HepG2 (cell line): ENCODE data around the gene LGALS3. TPM values are rescaled to one million over a fixed set of nuclear protein-coding genes. Genes with fewer than 3 reads are reported as not detected.
A peak's percentile ranks its signal among the peaks of the same experiment; 100 is the strongest.

Experiments
- ATAC-seq: fragments of 200-7000 bp; cut with Tn5 transposase; 3 replicates; pipeline ENCODE4 v1.9.1; 2020; ENCODE audit warnings: mild to moderate bottlenecking, moderate library complexity
- BruUV-seq: library from RNA; stranded (reverse); fragments of 400-500 nt; replicated peaks from 2 replicates; lab custom pipeline; 2021; lab: Mats Ljungman, UMichigan
- CTCF ChIA-PET: fragments of 300-600 bp; formaldehyde crosslinking; extraction: SDS; loops from one replicate; lab custom pipeline; 2021; ENCODE audit warnings: low total read pairs, inconsistent platforms, low intra/inter-chr PET ratio; lab: Yijun Ruan, JAX
- POLR2A ChIA-PET: fragments of 350-600 bp; sonication (Branson Sonifier 250); formaldehyde crosslinking; loops from one replicate; lab custom pipeline; 2020; ENCODE audit warnings: antibody characterized with exemption, inconsistent platforms; lab: Yijun Ruan, JAX
- DNase-seq: peaks from one replicate; pipeline ENCODE4 v3.0.0-alpha.2; 2015; ENCODE audit warnings: low spot score
- FAIRE-seq: peaks from 3 replicates; lab custom pipeline; 2011; peaks lifted over from hg19 to GRCh38; lab: Jason Lieb, UNC
- H2AFZ ChIP-seq: one replicate; pipeline ENCODE4 v1.6.1; 2011; ENCODE audit warnings: low read length, inconsistent platforms
- H3K27ac ChIP-seq: fragments of 300-600 bp; 3 replicates; pipeline ENCODE4 v1.8.0; 2011; ENCODE audit warnings: mixed run types, mild to moderate bottlenecking, mixed read lengths, low read length, inconsistent platforms; ENCODE audit not compliant: insufficient read depth; ENCODE audit errors: extremely low read length
- H3K27me3 ChIP-seq, 2 experiments: fragments of 200-600 bp in 1 of 2; 2 replicates in 1 of 2; 3 replicates in 1 of 2; pipeline versions ENCODE4 v1.6.0 to v1.8.0; 2011; ENCODE audit warnings: low read length in 2 of 2, mild to moderate bottlenecking in 2 of 2, moderate library complexity in 2 of 2, inconsistent platforms in 1 of 2; ENCODE audit not compliant: insufficient read depth in 2 of 2, control insufficient read depth in 1 of 2
- H3K36me3 ChIP-seq, 2 experiments: fragments of 200-600 bp in 1 of 2; replicated peaks in 1 of 2; 2 replicates in 1 of 2; 3 replicates in 1 of 2; pipeline versions ENCODE4 v1.5.1 to v1.8.0; 2011; ENCODE audit warnings: low read length in 2 of 2, inconsistent platforms in 1 of 2; ENCODE audit not compliant: insufficient read depth in 2 of 2, control insufficient read depth in 1 of 2
- H3K4me1 ChIP-seq: 2 replicates; pipeline ENCODE4 v1.5.1; 2012; ENCODE audit warnings: low read length, inconsistent platforms; ENCODE audit not compliant: insufficient read depth
- H3K4me2 ChIP-seq: 2 replicates; pipeline ENCODE4 v1.6.0; 2011; ENCODE audit warnings: low read depth, low read length, inconsistent platforms
- H3K4me3 ChIP-seq, 3 experiments: fragments of 200-600 bp in 1 of 3; sonication (generic), shearing (Covaris generic) in 1 of 3; replicated peaks in 1 of 3; 2 replicates each; pipeline ENCODE4 v1.5.1; 2011 to 2016; ENCODE audit warnings: low read length in 3 of 3, inconsistent platforms in 2 of 3, low read depth in 2 of 3, mild to moderate bottlenecking in 2 of 3, control low read depth in 1 of 3, mixed read lengths in 1 of 3; ENCODE audit not compliant: insufficient read depth in 1 of 3
- H3K79me2 ChIP-seq: one replicate; pipeline ENCODE4 v1.6.1; 2011; ENCODE audit warnings: low read length, inconsistent platforms; ENCODE audit not compliant: insufficient read depth
- H3K9ac ChIP-seq: 2 replicates; pipeline ENCODE4 v1.6.0; 2011; ENCODE audit warnings: mild to moderate bottlenecking, low read depth, low read length, inconsistent platforms; ENCODE audit not compliant: insufficient read depth
- H3K9me3 ChIP-seq: 2 replicates; pipeline ENCODE4 v1.5.1; 2012; ENCODE audit warnings: mild to moderate bottlenecking, low read length
- H4K20me1 ChIP-seq: 2 replicates; pipeline ENCODE4 v1.6.0; 2011; ENCODE audit warnings: inconsistent platforms, mild to moderate bottlenecking, low read length, moderate library complexity; ENCODE audit not compliant: insufficient read depth
- FOXP1 ChIP-seq, 2 experiments: fragments of 450-650 bp in 1 of 2; IDR thresholded peaks; 2 replicates each; pipeline ENCODE4 v1.6.1; 2017 to 2018; ENCODE audit warnings: antibody characterized with exemption in 1 of 2
- HMGA1 ChIP-seq: sonication (generic); formaldehyde crosslinking; conservative IDR thresholded peaks from 2 replicates; pipeline ENCODE4 v1.4.0; 2020; ENCODE audit warnings: missing genetic modification reagents
- IKZF1 ChIP-seq: fragments of 450-650 bp; IDR thresholded peaks from 2 replicates; pipeline ENCODE4 v1.7.1; 2016
- KLF15 ChIP-seq: sonication (generic); formaldehyde crosslinking; IDR thresholded peaks from 2 replicates; pipeline ENCODE4 v1.8.1; 2023; ENCODE audit warnings: borderline replicate concordance, mild to moderate bottlenecking, inconsistent platforms, missing genetic modification reagents, mixed read lengths
- MZF1 ChIP-seq: sonication (generic); formaldehyde crosslinking; IDR thresholded peaks from 2 replicates; pipeline ENCODE4 v1.8.1; 2023; ENCODE audit warnings: mild to moderate bottlenecking, missing genetic modification reagents, borderline replicate concordance
- NKX3-1 ChIP-seq: sonication (generic); formaldehyde crosslinking; IDR thresholded peaks from 2 replicates; pipeline ENCODE4 v1.5.0; 2020; ENCODE audit warnings: missing genetic modification reagents
- PAF1 ChIP-seq: IDR thresholded peaks from 2 replicates; pipeline ENCODE4 v1.6.1; 2016; ENCODE audit warnings: missing genetic modification reagents, missing compliant biosample characterization
- POLR2A ChIP-seq, 2 experiments: IDR thresholded peaks; 2 replicates each; pipeline ENCODE4 v1.6.1; 2011; ENCODE audit warnings: low read depth in 2 of 2, low read length in 2 of 2, mild to moderate bottlenecking in 1 of 2, moderate library complexity in 1 of 2; ENCODE audit not compliant: insufficient read depth in 1 of 2
- SNAPC5 ChIP-seq: sonication (generic); formaldehyde crosslinking; IDR thresholded peaks from 2 replicates; pipeline ENCODE4 v1.8.1; 2023; ENCODE audit warnings: mild to moderate bottlenecking, missing genetic modification reagents, borderline replicate concordance
- UBTF ChIP-seq: sonication (generic); formaldehyde crosslinking; IDR thresholded peaks from 2 replicates; pipeline ENCODE4 v1.4.0; 2020; ENCODE audit warnings: mild to moderate bottlenecking, missing genetic modification reagents
- ZNF224 ChIP-seq: sonication (generic); formaldehyde crosslinking; IDR thresholded peaks from 2 replicates; pipeline ENCODE4 v1.5.0; 2020; ENCODE audit warnings: mild to moderate bottlenecking, missing genetic modification reagents
- ZNF276 ChIP-seq: sonication (generic); formaldehyde crosslinking; IDR thresholded peaks from 2 replicates; pipeline ENCODE4 v1.4.0; 2020; ENCODE audit warnings: mild to moderate bottlenecking, low read depth, missing genetic modification reagents
- ZNF724P ChIP-seq: sonication (generic); formaldehyde crosslinking; IDR thresholded peaks from 2 replicates; pipeline ENCODE4 v1.8.0; 2022; ENCODE audit warnings: missing genetic modification reagents, borderline replicate concordance
- ZNF737 ChIP-seq: sonication (generic); formaldehyde crosslinking; IDR thresholded peaks from 2 replicates; pipeline ENCODE4 v1.5.0; 2020; ENCODE audit warnings: missing genetic modification reagents, mild to moderate bottlenecking, borderline replicate concordance
- ZNF800 ChIP-seq: sonication (generic); formaldehyde crosslinking; IDR thresholded peaks from 2 replicates; pipeline ENCODE4 v1.4.0; 2020; ENCODE audit warnings: missing genetic modification reagents
- WGBS: methylation state at CpG from one replicate; pipeline ENCODE4 v1.1.6; 2017; ENCODE audit warnings: low lambda C conversion rate; 5-methylcytosine and 5-hydroxymethylcytosine counted together
- in situ Hi-C: cut with HindIII; loops from 2 replicates; pipeline ENCODE4 v1.10.0; 2017; ENCODE audit warnings: low pct_unique_long_range_greater_than_20kb; ENCODE audit not compliant: extremely low pct_ligation_motif_present
- intact Hi-C: fragments of 100-400 bp; cut with micrococcal nuclease; formaldehyde crosslinking; loops from one replicate; pipeline ENCODE4 v1.10.0; 2022; ENCODE audit not compliant: unreplicated experiment
- polyA plus RNA-seq, 8 experiments: library from polyadenylated mRNA; depleted of rRNA in 3 of 8; stranded (reverse) in 7 of 8; unstranded in 1 of 8; fragments of >200 nt; fragmentation: Illumina TruSeq in 4 of 8; extraction: Trizol in 4 of 8; gene quantifications; 2 replicates each; pipeline versions ENCODE4 v1.2.1 to v1.2.3, GENCODE V29; 2011 to 2016; ENCODE audit warnings: low read depth in 4 of 8, missing spikeins in 1 of 8, mixed read lengths in 1 of 8; ENCODE audit not compliant: insufficient read depth in 1 of 8
- total RNA-seq, 5 experiments: library from RNA; depleted of rRNA; stranded (reverse); fragments of >200 nt; fragmentation: Illumina TruSeq; extraction: Trizol; gene quantifications; 2 replicates each; pipeline ENCODE4 v1.2.3, GENCODE V29; 2016; ENCODE audit warnings: low read depth in 1 of 5

LGALS3 gene
- total and polyA plus RNA-seq, 2 of the 13 experiments (the other 11 are each of a cell fraction or from before 2014, with no cell fraction given): 5.0 to 97.4 TPM

GRCh38 chr14:55102141-55102621 is 26.9 kb upstream of the LGALS3 start (continued):
- TF ChIP-seq ZNF800: no peak

- Histone ChIP-seq H4K20me1 (no peaks in the 10 kb centered on the region), H3K79me2 (no peaks in the 10 kb centered on the region), H3K9ac (peak overlapping the region; percentile 78), H3K4me1 (peaks cover 53% of the 10 kb centered on the region), H3K4me2 (peak overlapping the region; percentile 83), H3K27me3 (no peaks in the 10 kb centered on the region), H3K27ac (peak overlapping the region; percentile 89), H3K4me3 (peak overlapping the region; percentile 56 to 71 (median 64)), H2AFZ (peak overlapping the region; percentile 66), H3K36me3 (no peaks in the 10 kb centered on the region), H3K9me3 (no peaks in the 10 kb centered on the region)
- WGBS: 0% methylated on average over 13 of the region's 13 CpGs
- FAIRE-seq (peak; percentile 63), ATAC-seq (peak; percentile 86), DNase-seq (peak; percentile 95)
- ChIA-PET POLR2A (interaction anchor here (0.8 to 2.8 kb wide), 18 partner anchors 8 to 76 kb away, joined by 3 to 19 read pairs (median 4); partner anchors contain the start of genes LGALS3, MAPK1IP1L, SOCS4 and WDHD1), CTCF (no interaction called here)
- intact Hi-C loops (loop anchor here (2.0 kb wide), 1 partner anchor 26 kb away; the partner anchor contains the start of gene LGALS3), in situ Hi-C loops (no loop called here)
- BruUV-seq: no TSS peak
- TF ChIP-seq PAF1 (CRISPR knock-in tag) (no peak), ZNF724P (no peak), UBTF (CRISPR knock-in tag) (peak; percentile 68), IKZF1 (no peak), NKX3-1 (CRISPR knock-in tag) (peak; percentile 40; the same call in 1 of the 2 replicates), ZNF737 (CRISPR knock-in tag) (no peak), MZF1 (CRISPR knock-in tag) (0 out of 2 replicates have a peak, but pooled peaks have one; percentile 30), SNAPC5 (CRISPR knock-in tag) (no peak), HMGA1 (CRISPR knock-in tag) (no peak), ZNF224 (CRISPR knock-in tag) (peak; percentile 93; the same call in 1 of the 2 replicates), KLF15 (CRISPR knock-in tag) (no peak), ZNF276 (no peak), FOXP1 (IDR thresholded peaks at IDR 0.05) (no peak), FOXP1 (CRISPR knock-in tag; IDR thresholded peaks at IDR 0.05) (peak; percentile 51; the same call in 1 of the 2 replicates), POLR2A (IDR thresholded peaks at IDR 0.05; ENCODE audit: insufficient read depth in 1 of 2, low read depth in 2 of 2, low read length in 2 of 2) (peak; percentile 63 to 71)
Observed at GRCh38 chr14:55103005-55103640, 25.9 kb upstream of the LGALS3 start.
